Measurements from ENCODE around the gene OR2H2.

DNA sequence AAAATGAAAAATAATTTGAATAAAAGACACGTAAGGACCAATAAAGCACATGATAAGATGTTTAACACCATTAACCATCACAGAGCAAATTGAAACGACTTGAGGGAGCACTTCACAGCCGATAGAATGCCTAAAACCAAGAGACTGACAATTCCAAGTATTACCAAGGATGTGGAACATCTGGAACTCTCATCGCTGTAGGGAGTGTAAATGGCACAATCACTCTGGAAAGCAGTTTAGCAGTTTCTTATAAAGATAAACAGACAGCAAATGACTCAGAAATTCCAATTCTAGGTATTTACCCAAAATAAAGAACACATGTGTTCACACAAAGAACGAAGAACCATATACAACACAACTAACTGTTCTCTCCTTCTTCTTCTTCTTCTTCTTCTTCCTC, 16.9 kb upstream of the OR2H2 start:
- TF ChIP-seq, protein P1, sequence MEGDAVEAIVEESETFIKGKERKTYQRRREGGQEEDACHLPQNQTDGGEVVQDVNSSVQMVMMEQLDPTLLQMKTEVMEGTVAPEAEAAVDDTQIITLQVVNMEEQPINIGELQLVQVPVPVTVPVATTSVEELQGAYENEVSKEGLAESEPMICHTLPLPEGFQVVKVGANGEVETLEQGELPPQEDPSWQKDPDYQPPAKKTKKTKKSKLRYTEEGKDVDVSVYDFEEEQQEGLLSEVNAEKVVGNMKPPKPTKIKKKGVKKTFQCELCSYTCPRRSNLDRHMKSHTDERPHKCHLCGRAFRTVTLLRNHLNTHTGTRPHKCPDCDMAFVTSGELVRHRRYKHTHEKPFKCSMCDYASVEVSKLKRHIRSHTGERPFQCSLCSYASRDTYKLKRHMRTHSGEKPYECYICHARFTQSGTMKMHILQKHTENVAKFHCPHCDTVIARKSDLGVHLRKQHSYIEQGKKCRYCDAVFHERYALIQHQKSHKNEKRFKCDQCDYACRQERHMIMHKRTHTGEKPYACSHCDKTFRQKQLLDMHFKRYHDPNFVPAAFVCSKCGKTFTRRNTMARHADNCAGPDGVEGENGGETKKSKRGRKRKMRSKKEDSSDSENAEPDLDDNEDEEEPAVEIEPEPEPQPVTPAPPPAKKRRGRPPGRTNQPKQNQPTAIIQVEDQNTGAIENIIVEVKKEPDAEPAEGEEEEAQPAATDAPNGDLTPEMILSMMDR (conservative IDR thresholded peaks at IDR 0.05), result no peak
- TF ChIP-seq ZFX (IDR thresholded peaks at IDR 0.05), result no peak

Measured in C4-2B (cell line).